MM.1S (cell line): Measurements from ENCODE around the gene SNX2.

Experiments
- DNase-seq: peaks from one replicate; pipeline ENCODE4 v3.0.0-alpha.2; 2015
- H2AFZ ChIP-seq: fragments of 300-600 bp; sonication (generic); 2 replicates; pipeline ENCODE4 v1.6.0; 2016; ENCODE audit warnings: antibody characterized with exemption, low read length
- H3F3A ChIP-seq: fragments of 300-600 bp; sonication (generic); 2 replicates; pipeline ENCODE4 v1.6.1; 2016; ENCODE audit warnings: mild to moderate bottlenecking, antibody characterized with exemption, low read length, moderate library complexity, mixed read lengths; ENCODE audit not compliant: insufficient read depth
- H3K27ac ChIP-seq: fragments of 300-600 bp; sonication (generic); 2 replicates; pipeline ENCODE4 v1.5.1; 2016; ENCODE audit warnings: mild to moderate bottlenecking, low read length
- H3K27me3 ChIP-seq: fragments of 300-600 bp; sonication (generic); replicated peaks from 2 replicates; pipeline ENCODE4 v1.6.0; 2016; ENCODE audit warnings: low read length; ENCODE audit not compliant: insufficient read depth
- H3K36me3 ChIP-seq: fragments of 300-600 bp; sonication (generic); replicated peaks from 2 replicates; pipeline ENCODE4 v1.6.1; 2016; ENCODE audit warnings: mild to moderate bottlenecking, low read length, mixed read lengths; ENCODE audit not compliant: insufficient read depth
- H3K4me1 ChIP-seq: fragments of 300-600 bp; sonication (generic); 2 replicates; pipeline ENCODE4 v1.6.1; 2016; ENCODE audit warnings: low read length, mixed read lengths
- H3K4me2 ChIP-seq: fragments of 300-600 bp; sonication (generic); 2 replicates; pipeline ENCODE4 v1.6.0; 2016; ENCODE audit warnings: low read depth, low read length
- H3K4me3 ChIP-seq: fragments of 300-600 bp; sonication (generic); 2 replicates; pipeline ENCODE4 v1.5.1; 2016; ENCODE audit warnings: low read length, mixed read lengths
- H3K79me2 ChIP-seq: fragments of 300-600 bp; sonication (generic); 2 replicates; pipeline ENCODE4 v1.6.1; 2016; ENCODE audit warnings: mixed run types, low read length, mixed read lengths
- H3K9ac ChIP-seq: fragments of 300-600 bp; sonication (generic); 2 replicates; pipeline ENCODE4 v1.6.1; 2016; ENCODE audit warnings: low read length, mixed read lengths
- H3K9me2 ChIP-seq: fragments of 300-600 bp; sonication (generic); replicated peaks from 2 replicates; pipeline ENCODE4 v1.6.1; 2016; ENCODE audit warnings: mild to moderate bottlenecking, low read length, mixed read lengths; ENCODE audit not compliant: insufficient read depth
- H3K9me3 ChIP-seq: fragments of 300-600 bp; sonication (generic); replicated peaks from 2 replicates; pipeline ENCODE4 v1.6.1; 2016; ENCODE audit warnings: mild to moderate bottlenecking, low read length, mixed read lengths; ENCODE audit not compliant: insufficient read depth
- H4K20me1 ChIP-seq: fragments of 300-600 bp; sonication (generic); 2 replicates; pipeline ENCODE4 v1.6.1; 2016; ENCODE audit warnings: mild to moderate bottlenecking, low read length, moderate library complexity, mixed read lengths; ENCODE audit not compliant: insufficient read depth
- CTCF ChIP-seq: fragments of 300-600 bp; sonication (generic); IDR thresholded peaks from 2 replicates; pipeline ENCODE4 v1.5.1; 2016; ENCODE audit warnings: antibody characterized with exemption, low read length, mixed read lengths
- EZH2 ChIP-seq: fragments of 300-600 bp; sonication (generic); optimal IDR thresholded peaks from 2 replicates; pipeline ENCODE3; 2017; ENCODE audit warnings: low read depth, mild to moderate bottlenecking, antibody characterized with exemption, low read length, mixed read lengths
- EZH2phosphoT487 ChIP-seq: fragments of 300-600 bp; sonication (generic); IDR thresholded peaks from 2 replicates; pipeline ENCODE4 v1.6.1; 2018; ENCODE audit warnings: antibody characterized with exemption, low read length

SNX2 gene

DNA sequence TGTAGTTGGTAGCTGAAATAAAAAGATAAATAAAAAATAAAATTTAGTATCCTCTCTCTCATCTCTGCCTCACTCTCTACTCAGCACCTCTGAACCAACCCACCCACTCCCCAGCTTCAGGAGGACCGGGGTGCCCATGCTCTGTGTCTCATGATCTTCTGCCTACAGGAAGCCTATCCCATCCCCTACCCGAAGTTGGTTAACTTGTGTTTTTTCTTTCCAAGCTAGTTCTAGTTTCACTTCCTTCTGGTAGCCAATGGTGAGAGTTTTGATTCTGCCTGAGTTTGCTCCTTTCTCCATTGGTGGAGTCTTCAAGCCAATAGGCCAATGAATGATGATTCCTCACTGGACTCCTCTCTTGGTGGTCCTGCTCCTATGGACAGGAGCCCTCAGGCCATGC lies 102.6 kb downstream of the SNX2 start:
- Histone ChIP-seq H2AFZ (no peak overlapping the region), H3K4me1 (0 out of 2 replicates have a peak, but pooled peaks cover 3% of the 10 kb centered on the region), H3K27ac (no peak overlapping the region), H3K79me2 (no peaks in the 10 kb centered on the region), H3F3A (no peaks in the 10 kb centered on the region), H3K4me2 (no peak overlapping the region), H3K9ac (no peak overlapping the region), H3K36me3 (no peaks in the 10 kb centered on the region), H3K9me2 (no peaks in the 10 kb centered on the region), H3K4me3 (no peak overlapping the region), H4K20me1 (no peaks in the 10 kb centered on the region), H3K27me3 (no peaks in the 10 kb centered on the region), H3K9me3 (no peaks in the 10 kb centered on the region)
- TF ChIP-seq EZH2 = no peak
- no peak for TF ChIP-seq CTCF
- no peak for TF ChIP-seq EZH2phosphoT487
- no peak for DNase-seq

- Histone ChIP-seq H3K9ac (no peak overlapping the region), H3F3A (no peaks in the 10 kb centered on the region), H2AFZ (no peak overlapping the region), H3K36me3 (no peaks in the 10 kb centered on the region), H3K9me3 (no peaks in the 10 kb centered on the region), H3K4me3 (no peak overlapping the region), H3K79me2 (no peaks in the 10 kb centered on the region), H3K27ac (no peak overlapping the region), H3K4me2 (no peak overlapping the region), H3K27me3 (no peaks in the 10 kb centered on the region), H3K4me1 (0 out of 2 replicates have a peak, but pooled peaks cover 3% of the 10 kb centered on the region), H4K20me1 (no peaks in the 10 kb centered on the region), H3K9me2 (no peaks in the 10 kb centered on the region)
- no peak for TF ChIP-seq EZH2phosphoT487
- TF ChIP-seq EZH2 = no peak
- no peak for TF ChIP-seq CTCF
- DNase-seq = no peak
Measured at GRCh38 chr5:122879076-122879475, 104.2 kb downstream of the SNX2 start.
